Tibial artery (tissue), 4 donors: Measurements from ENCODE around the gene HYAL4.
"Not testable (repeated sequence)": the region's sequence is repeated elsewhere in the genome, so short reads cannot be mapped to it uniquely, and the experiment has no call there.

Source experiments
- DNase-seq, 2 donors: peaks; one replicate each; pipeline ENCODE4 v3.0.0-alpha.2; 2019
- H3K27ac ChIP-seq, 2 donors: fragments of 200-600 bp; sonication (generic) in 1 of 2; 1 replicate in 1 of 2; 2 replicates in 1 of 2; pipeline ENCODE4 v1.5.1; 2018 to 2019; ENCODE audit warnings: mild to moderate bottlenecking in 1 of 2
- H3K27me3 ChIP-seq, 2 donors: fragments of 200-600 bp; sonication (generic) in 1 of 2; one replicate each; pipeline versions ENCODE4 v1.5.1 to v1.6.0; 2016 to 2019
- H3K36me3 ChIP-seq, 3 donors: fragments of 200-600 bp; sonication (generic) in 2 of 3; one replicate each; pipeline ENCODE4 v1.5.1; 2016 to 2019; ENCODE audit warnings: mild to moderate bottlenecking in 2 of 3
- H3K4me1 ChIP-seq, 4 donors: fragments of 200-600 bp; sonication (generic) in 2 of 4; 1 replicate in 3 of 4; 2 replicates in 1 of 4; pipeline ENCODE4 v1.5.1; 2016 to 2019
- H3K4me3 ChIP-seq, 2 donors: fragments of 200-600 bp; sonication (generic) in 1 of 2; 1 replicate in 1 of 2; 2 replicates in 1 of 2; pipeline ENCODE4 v1.5.1; 2018 to 2019; ENCODE audit warnings: mild to moderate bottlenecking in 2 of 2
- H3K9me3 ChIP-seq, 3 donors: fragments of 200-600 bp; sonication (generic) in 1 of 3; one replicate each; pipeline ENCODE4 v1.5.1; 2016 to 2019
- intact Hi-C: fragments of 100-400 bp; cut with DNase I; formaldehyde crosslinking; loops from one replicate; pipeline ENCODE4 v1.15.0; 2023; ENCODE audit warnings: low total_unique reads
- TF ChIP-seq, protein P1 (sequence below), 2 experiments: fragments of 200-600 bp in 1 of 2; fragments of 450-650 bp in 1 of 2; IDR thresholded peaks; one replicate each; pipeline ENCODE4 v1.5.1; 2017 to 2019; ENCODE audit warnings: antibody characterized with exemption in 2 of 2, mild to moderate bottlenecking in 1 of 2, moderate library complexity in 1 of 2

HYAL4 gene

DNA sequence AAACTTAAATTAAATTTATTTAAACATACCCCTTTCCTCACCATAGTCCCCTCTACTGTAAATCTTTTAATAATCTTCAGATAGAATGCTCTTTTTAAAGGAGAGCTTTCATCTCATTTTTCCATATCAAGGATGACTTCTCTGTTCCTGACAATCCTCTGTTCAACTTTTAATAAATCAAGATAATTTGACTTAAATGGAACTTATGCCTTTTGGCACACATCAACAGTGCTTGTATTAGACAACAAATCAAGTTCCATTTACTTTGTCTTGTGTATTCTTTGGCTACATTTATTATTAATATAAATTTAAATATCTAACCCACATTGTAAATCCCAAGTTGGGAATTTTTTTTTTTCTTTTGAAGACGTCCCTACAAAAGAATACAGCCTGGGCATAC, 42.7 kb upstream of the HYAL4 start:
- TF ChIP-seq, protein P1, sequence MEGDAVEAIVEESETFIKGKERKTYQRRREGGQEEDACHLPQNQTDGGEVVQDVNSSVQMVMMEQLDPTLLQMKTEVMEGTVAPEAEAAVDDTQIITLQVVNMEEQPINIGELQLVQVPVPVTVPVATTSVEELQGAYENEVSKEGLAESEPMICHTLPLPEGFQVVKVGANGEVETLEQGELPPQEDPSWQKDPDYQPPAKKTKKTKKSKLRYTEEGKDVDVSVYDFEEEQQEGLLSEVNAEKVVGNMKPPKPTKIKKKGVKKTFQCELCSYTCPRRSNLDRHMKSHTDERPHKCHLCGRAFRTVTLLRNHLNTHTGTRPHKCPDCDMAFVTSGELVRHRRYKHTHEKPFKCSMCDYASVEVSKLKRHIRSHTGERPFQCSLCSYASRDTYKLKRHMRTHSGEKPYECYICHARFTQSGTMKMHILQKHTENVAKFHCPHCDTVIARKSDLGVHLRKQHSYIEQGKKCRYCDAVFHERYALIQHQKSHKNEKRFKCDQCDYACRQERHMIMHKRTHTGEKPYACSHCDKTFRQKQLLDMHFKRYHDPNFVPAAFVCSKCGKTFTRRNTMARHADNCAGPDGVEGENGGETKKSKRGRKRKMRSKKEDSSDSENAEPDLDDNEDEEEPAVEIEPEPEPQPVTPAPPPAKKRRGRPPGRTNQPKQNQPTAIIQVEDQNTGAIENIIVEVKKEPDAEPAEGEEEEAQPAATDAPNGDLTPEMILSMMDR (IDR thresholded peaks at IDR 0.05), result no peak
- no peaks in the 10 kb centered on the region for H3K9me3 ChIP-seq
- H3K27me3 ChIP-seq, result no peaks in the 10 kb centered on the region
- no peak overlapping the region for H3K4me3 ChIP-seq
- H3K36me3 ChIP-seq, result no peaks in the 10 kb centered on the region
- no peak for DNase-seq
- no peak overlapping the region for H3K27ac ChIP-seq
- peaks cover 0 to 3% (median 0%) of the 10 kb centered on the region in 4 donors for H3K4me1 ChIP-seq
- intact Hi-C loops, result no loop called here

DNA sequence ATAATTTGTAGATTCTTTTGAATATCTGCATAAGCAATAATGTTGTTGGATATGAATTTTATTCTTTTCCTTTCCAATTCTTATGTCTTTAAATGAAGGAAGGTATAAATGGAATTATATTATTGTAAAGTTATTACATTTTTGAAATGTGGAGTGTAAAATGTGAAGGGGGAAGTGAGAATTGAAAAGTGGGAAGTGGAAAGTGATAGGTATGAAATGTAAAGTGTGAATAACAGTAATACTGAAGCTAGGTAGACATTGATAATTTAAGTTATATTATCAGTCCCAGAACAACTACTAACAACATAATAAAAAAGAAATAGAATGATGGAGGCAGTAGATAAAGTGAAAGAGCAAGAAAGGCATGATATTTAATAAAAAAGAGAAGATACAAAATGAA, 39.7 kb upstream of the HYAL4 start:
- Histone ChIP-seq H3K27me3 (no peaks in the 10 kb centered on the region), H3K4me1 (no peaks in the 10 kb centered on the region), H3K27ac (no peak overlapping the region), H3K4me3 (no peak overlapping the region), H3K9me3 (peaks cover 0 to 8% (median 0%) of the 10 kb centered on the region in 3 donors), H3K36me3 (no peaks in the 10 kb centered on the region)
- no peak for DNase-seq
- intact Hi-C loops, result no loop called here
- TF ChIP-seq, protein P1 (IDR thresholded peaks at IDR 0.05), result no peak

DNA sequence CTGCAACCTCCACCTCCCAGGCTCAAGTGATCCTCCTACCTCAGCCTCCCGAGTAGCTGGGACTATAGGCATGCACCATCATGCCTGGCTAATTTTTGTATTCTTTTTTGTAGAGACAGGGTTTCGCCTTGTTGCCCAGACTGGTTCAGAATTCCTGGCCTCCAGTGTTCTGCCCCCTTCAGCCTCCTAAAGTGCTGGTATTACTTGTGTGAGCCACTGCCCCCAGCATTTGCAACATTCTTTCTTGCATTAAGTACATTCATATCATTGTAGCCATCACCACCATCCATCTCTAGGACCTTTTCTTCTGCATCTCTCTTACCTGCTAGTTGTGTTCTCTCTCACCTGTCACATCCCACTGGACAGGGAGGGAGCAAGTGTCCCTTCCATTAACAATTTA, 35.5 kb upstream of the HYAL4 start:
- Histone ChIP-seq H3K4me3 (no peak overlapping the region), H3K4me1 (no peaks in the 10 kb centered on the region), H3K27ac (no peak overlapping the region), H3K27me3 (no peaks in the 10 kb centered on the region), H3K9me3 (peaks cover 0 to 8% (median 0%) of the 10 kb centered on the region in 3 donors), H3K36me3 (no peaks in the 10 kb centered on the region)
- DNase-seq, result no peak
- intact Hi-C loops, result no loop called here
- TF ChIP-seq, protein P1 (IDR thresholded peaks at IDR 0.05), result no peak

DNA sequence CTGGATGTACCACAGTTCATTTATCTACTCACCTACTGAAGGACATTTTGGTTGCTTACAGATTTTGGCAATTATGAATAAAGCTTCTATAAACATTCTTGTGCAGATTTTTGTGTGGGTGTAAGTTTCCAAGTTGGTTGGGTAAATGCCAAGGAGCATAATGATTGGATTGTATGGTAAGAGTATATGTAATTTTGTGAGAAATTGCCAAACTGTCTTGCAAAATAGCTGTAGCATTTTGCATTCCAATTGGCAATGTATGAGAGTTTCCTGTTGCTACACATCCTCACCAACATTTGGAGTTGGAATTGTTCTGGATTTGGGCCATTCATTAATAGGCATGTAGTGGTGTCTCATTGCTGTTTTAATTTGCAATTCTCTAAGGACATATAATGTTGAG, 33.9 kb upstream of the HYAL4 start:
- Histone ChIP-seq H3K27me3 (no peaks in the 10 kb centered on the region), H3K27ac (no peak overlapping the region), H3K36me3 (no peaks in the 10 kb centered on the region), H3K9me3 (peaks cover 0 to 8% (median 0%) of the 10 kb centered on the region in 3 donors), H3K4me3 (no peak overlapping the region), H3K4me1 (no peaks in the 10 kb centered on the region)
- intact Hi-C loops, result no loop called here
- DNase-seq, result no peak
- TF ChIP-seq, protein P1 (IDR thresholded peaks at IDR 0.05), result no peak

DNA sequence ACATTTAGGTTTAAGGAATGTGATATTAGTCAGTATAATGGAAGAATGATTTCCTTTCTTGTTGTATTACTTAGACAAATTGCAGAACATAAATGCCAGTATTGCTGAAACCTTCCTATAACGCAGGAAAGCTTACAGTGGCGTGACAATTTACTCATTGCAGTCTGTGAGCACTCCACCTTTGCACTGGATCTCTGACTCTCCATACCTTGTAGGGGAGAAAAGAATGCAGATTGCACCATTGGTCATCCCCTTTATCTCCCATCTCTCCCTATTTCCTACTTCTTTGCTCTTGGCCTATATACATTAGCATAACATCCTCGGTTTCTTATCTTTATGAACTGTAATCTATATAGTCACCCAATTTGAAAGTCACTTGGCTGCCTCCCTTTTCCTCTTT, 28.1 kb upstream of the HYAL4 start:
- no peaks in the 10 kb centered on the region for H3K4me1 ChIP-seq
- H3K9me3 ChIP-seq, result no peaks in the 10 kb centered on the region
- TF ChIP-seq, protein P1 (IDR thresholded peaks at IDR 0.05), result no peak
- no peak overlapping the region for H3K4me3 ChIP-seq
- no peak for DNase-seq
- H3K27ac ChIP-seq, result no peak overlapping the region
- no peaks in the 10 kb centered on the region for H3K36me3 ChIP-seq
- intact Hi-C loops, result no loop called here
- H3K27me3 ChIP-seq, result no peaks in the 10 kb centered on the region

DNA sequence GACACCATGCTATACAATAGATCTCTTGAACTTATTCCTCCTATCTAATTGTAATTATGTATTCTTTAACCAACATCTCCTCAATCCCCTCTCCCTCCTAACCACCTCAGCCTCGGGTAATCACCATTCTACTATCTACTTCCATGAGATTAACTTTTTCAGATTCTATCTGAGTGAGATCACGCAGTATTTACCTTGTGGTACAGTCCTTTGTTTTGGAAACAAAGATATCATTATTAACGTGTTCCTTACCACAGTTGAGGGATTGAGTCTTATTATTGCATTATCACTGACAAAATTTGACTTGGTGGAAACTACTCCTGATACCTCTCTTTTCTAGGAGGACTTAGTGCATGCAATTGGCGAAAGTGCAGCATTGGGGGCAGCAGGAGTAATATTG, 26.0 kb upstream of the HYAL4 start:
- TF ChIP-seq, protein P1 (IDR thresholded peaks at IDR 0.05), result no peak
- Histone ChIP-seq H3K4me1 (no peaks in the 10 kb centered on the region), H3K36me3 (no peaks in the 10 kb centered on the region), H3K27me3 (no peaks in the 10 kb centered on the region), H3K27ac (no peak overlapping the region), H3K9me3 (no peaks in the 10 kb centered on the region), H3K4me3 (no peak overlapping the region)
- intact Hi-C loops, result no loop called here
- no peak for DNase-seq

DNA sequence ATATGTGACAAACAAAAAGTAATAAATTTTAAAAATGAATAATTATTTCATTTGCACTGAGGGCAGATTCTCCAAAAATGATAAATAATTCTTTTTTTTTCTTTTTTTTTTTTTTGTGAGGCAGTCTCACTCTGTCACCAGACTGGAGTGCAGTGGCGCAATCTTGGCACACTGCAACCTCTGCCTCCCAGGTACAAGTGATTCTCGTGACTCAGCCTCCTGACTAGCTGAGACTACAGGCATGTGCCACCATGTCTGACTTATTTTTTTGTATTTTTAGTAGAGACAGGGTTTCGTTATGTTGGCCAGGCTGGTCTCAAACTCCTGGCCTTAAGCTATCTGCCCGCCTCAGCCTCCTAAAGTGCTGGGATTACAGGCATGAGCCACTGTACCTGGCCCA, 25.2 kb upstream of the HYAL4 start:
- DNase-seq, H3K27ac ChIP-seq, intact Hi-C loops, H3K9me3 ChIP-seq, H3K4me1 ChIP-seq, H3K36me3 ChIP-seq, H3K4me3 ChIP-seq, H3K27me3 ChIP-seq: not testable (repeated sequence)
